Bone marrow (tissue), 2 donors: ENCODE measurements around the gene PNPLA3.

ENCODE experiments used
- DNase-seq, 2 donors: peaks; one replicate each; lab custom pipeline; 2025; lab: John Stamatoyannopoulos, UW

PNPLA3 gene

DNA sequence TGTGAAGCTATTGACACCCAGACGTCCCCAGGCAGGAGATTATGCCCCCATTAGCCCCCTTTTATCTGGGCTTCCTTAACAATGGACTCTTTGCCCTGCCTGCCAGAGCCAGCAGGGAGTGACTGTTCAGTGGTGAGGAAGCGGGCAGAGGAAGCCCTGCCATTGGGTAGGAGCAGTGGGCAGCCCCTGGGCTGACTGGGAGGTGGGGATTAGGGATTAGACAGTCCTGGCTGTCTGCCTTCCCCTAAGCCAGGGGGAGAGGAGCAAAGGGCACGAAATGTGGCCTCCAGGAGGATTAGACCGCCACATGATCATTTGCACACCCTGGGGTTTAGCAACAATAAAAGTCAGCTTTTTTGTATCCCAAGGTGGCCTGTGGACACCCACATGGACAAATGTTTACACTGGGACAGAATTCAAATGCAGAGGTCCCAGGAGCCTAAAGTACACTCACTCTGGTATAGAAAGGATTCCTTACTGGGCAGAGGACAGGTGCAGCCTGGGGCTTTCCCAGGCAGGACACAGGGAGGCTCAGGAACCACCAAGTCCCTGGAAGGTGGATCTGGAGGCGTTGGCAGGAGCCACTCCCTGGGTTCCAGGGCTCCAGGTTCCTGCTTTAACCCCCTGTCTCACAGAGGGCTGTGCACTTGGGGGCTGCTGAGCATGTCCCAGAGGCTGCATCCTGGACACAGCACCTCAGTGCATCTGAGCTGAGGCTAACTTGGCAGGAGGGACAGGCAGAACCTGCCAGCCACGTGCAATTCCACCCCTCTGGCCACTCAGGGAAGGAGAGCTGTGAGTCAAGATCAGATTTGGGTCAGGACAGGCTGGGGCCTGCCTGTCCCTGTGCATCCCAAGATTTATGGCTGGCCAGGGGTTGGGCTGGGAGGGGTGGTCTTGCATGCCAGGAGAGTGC lies 2.1 kb downstream of the PNPLA3 start:
- no peak for DNase-seq

DNA sequence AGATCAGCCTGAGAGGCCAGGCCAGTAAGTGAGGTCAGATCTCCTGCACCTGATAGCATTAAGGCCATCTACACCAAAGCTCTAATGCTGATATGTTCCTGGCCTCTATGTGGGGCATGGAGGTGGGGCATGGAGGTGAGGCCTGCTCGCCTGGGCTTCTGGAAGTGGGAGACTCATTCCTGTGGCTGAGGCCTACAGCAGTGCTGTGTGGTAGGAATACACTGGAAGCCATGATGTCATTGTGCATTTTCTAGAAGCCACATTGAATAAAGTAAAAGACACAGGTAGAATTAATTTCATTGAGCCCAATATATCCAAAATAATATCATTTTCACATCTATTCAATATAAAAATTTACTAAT lies 2.7 kb downstream of the PNPLA3 start:
- no peak for DNase-seq

DNA sequence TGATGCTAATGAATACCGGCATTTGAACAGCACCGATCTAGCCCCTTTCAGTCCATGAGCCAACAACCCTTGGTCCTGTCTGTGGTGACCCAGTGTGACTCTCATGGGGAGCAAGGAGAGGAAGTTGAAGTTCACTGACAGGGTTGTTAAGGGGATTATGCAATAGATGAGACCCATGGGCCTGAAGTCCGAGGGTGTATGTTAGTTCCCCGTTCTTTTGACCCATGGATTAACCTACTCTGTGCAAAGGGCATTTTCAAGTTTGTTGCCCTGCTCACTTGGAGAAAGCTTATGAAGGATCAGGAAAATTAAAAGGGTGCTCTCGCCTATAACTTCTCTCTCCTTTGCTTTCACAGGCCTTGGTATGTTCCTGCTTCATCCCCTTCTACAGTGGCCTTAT lies 4.9 kb downstream of the PNPLA3 start:
- DNase-seq = no peak

DNA sequence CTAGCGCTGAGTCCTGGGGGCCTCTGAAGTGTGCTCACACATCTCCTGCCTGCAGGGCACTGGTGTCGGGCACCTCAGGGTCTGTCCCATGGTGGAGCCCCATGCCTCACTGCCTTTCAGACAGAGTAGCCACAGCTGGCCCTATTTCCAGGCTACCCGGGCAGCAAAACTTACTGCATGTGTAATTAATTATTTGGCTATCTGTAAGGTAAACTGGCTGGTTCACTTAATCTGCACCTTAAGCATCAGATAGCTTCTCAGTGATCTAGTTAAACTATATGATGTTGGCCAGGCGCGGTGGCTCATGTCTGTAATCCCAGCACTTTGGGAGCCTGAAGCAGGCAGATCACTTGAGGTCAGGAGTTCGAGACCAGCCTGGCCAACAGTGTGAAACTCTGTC lies 5.3 kb downstream of the PNPLA3 start:
- DNase-seq = no peak

DNA sequence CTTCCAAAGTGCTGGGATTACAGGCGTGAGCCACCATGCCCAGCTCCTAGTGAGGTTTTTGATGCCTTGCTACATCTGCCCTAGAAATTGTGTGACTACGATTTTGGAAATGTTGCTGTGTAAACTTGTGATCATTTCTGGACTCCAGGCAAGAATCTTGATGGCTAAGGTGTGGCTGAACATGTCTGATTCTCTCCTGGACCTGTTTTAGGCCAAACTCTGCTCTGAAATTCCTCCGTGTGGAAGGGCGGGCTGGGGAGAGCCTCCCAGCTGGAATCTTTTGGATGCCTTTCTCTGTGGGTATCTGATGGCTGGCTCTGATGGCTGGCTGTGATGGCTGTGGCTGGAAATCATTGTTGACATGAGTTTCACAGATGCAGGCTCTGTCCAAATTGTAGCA lies 8.2 kb downstream of the PNPLA3 start:
- DNase-seq = no peak

DNA sequence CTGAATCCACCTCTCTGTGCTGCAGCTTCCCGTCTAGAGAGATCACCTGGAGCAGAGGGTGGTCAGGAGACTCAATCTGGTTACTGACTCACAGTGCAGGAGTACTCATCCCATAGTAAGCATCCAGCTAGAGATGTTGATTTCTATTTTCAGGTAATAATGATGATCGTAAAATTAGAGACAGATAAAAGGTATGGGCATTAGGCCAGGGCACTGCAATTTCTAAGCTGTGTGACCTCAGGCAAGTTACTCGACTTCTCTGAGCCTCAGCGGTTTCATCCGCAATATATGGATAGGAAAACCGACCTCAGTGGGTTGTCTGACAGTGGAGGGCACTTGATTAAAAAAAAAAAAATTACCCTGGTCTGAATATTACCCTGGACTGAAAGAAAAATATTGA lies 17.8 kb downstream of the PNPLA3 start:
- DNase-seq = no peak

DNA sequence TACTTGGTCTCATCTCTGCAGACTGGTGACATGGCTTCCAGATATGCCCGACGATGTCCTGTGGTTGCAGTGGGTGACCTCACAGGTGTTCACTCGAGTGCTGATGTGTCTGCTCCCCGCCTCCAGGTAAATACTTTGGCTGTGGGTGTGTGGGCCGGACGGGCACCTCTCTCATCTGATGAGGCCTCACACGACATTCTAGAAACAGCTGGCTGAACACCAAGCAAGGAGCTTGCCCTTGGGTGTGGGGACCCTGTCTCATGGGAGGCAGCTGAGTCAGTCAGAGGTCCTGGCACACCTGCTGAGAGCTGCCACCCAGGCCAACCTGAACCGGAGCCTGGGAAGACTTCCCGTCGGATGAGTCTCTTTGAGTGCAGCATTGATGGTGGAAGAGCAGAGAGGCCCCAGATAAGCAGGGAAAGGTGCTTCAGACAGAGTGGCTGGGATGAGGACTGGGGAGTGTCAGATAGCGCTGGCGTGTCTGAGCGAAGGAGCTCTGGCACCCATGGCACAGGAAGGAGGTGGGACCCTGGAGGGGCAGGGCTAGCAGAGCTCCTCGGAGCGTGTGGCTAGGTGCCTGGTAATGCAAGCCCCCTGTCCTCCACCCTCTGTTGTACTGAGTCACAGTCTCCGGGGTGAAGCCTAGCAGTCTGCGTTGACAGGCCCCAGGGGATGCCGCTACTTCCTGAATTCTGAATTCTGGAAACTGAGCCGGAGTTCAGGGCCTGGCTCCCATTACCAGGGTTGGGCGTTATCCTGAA lies 21.2 kb downstream of the PNPLA3 start:
- DNase-seq = no peak

DNA sequence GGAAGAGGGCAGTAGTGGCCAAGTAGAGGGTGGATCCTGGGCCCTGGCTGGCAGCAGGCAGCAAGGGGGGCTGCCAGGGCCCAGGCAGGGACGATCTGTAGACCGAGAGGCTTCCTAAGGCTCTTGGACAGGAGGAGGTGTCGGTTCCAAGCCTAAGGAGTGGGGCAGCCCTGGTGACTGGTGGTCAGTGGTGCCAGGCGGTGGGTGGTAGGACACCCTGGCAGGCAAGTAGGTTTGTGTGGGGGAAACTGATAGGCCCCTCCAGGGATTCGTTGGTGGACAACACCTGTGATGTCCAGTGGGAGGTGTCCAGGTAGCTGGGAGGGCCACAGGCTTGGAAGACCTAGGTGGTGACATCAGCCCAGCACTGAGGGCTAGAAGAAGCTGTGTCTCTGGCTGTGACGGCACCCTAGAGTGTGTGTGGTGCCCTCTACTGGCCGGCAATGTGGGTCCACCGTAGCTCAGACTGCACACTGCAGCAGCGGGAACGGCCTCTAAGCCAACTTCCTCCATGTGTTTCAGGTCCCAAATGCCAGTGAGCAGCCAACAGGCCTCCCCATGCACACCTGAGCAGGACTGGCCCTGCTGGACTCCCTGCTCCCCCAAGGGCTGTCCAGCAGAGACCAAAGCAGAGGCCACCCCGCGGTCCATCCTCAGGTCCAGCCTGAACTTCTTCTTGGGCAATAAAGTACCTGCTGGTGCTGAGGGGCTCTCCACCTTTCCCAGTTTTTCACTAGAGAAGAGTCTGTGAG lies 22.2 kb downstream of the PNPLA3 start:
- peak; percentile 25 to 33 for DNase-seq

DNA sequence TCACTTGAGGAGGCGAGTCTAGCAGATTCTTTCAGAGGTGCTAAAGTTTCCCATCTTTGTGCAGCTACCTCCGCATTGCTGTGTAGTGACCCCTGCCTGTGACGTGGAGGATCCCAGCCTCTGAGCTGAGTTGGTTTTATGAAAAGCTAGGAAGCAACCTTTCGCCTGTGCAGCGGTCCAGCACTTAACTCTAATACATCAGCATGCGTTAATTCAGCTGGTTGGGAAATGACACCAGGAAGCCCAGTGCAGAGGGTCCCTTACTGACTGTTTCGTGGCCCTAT lies 22.7 kb downstream of the PNPLA3 start:
- DNase-seq = no peak

DNA sequence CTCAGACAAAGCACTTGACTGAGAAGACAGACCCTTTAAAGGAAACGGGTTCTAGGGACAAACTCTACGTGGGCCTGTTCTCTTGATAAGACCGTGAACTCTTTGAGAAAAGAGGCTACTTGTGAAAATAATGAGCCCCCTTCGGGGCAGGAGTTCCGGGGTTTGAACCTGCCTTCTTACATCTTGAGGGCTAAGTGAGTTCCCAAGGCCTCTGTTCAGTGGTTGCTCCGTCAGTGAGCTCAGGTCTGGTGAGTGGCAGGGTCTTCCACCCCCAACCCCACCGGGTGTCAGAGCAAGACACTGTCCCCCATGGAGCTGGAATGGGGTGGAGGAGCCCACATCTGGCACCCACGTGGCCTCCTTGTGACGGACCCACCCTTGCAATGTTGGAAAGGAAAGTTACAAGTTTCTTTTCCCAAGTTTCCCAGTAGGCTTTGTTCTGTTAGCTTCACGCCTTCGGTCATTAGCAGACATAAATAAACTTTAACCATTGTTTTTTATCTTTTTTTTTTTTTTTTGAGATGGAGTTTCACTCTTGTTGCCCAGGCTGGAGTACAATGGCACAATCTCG lies 25.3 kb downstream of the PNPLA3 start:
- DNase-seq = no peak

DNA sequence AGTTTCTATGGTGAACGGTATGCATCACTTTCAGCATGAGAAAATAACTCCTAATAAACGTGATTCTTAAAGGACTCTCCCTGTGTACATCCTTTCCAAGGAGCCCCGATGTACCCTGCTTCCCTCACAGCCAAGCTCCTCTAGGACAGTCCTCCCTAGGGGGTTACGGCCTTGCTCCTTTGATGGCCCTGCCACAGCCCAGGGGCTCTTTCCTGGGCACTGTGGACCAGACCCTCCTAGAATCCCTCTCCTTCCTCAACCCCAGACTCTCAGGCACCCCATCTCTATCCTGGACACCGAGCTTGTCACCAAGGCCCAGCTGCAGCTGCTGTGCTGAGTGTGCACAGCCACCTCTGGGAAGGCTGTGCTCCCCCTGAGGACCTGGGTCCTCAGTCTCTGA lies 27.8 kb downstream of the PNPLA3 start:
- no peak for DNase-seq

DNA sequence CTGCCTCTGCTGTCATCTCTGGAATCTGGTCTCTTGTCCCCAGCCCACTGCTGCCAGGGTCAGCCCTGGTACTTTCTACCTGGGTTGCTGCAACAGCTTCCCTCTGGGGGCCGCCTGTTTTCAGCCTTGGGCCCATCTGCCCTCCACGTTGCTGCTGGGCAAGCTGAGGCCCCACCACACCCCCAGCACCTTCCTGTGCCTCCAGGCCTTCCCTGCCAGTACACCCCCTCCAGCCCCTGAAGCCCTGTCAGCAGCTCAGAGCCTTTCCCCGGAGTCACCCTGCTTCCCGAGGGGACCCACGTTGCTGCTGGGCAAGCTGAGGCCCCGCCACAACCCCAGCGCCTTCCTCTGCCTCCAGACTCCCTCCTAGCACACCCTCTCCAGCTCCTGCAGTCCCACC lies 28.4 kb downstream of the PNPLA3 start:
- DNase-seq = no peak

DNA sequence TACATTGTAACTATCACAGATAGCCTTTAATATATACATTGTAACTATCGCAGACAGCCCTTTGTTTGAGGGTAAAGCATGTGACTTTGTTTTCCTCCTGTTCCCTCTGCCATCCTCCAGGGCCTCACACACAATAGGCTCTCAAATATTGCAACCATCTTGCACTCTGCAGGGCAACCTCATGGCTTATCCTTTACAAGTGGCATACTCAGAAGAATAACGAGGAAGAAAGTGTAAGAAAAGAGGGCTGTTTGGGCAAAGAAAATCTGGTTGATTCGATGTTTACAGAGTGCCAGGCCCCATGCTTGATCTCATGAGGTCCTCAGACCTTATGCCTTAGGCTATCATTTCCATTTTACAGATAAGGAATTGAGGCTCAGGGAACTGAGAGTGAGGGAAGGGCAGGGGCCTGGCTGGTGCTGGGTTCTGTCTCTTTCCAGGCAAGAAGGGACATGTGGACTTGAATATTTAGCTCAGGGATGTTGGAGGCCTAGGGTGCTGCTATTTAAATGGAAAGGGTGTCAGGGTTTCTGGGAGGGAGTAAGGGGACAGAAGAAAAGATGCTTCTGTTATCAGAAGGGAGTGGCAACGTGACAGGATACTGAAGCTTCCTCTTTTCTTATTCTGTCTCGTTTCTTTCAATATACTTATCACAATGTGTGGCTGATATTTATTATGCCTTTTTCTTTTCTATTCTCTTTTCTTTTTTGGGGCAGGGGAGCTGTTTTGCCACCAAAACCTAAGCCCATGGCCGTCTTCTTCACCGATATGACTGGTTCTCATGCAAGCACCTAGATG lies 30.6 kb downstream of the PNPLA3 start:
- DNase-seq = no peak

DNA sequence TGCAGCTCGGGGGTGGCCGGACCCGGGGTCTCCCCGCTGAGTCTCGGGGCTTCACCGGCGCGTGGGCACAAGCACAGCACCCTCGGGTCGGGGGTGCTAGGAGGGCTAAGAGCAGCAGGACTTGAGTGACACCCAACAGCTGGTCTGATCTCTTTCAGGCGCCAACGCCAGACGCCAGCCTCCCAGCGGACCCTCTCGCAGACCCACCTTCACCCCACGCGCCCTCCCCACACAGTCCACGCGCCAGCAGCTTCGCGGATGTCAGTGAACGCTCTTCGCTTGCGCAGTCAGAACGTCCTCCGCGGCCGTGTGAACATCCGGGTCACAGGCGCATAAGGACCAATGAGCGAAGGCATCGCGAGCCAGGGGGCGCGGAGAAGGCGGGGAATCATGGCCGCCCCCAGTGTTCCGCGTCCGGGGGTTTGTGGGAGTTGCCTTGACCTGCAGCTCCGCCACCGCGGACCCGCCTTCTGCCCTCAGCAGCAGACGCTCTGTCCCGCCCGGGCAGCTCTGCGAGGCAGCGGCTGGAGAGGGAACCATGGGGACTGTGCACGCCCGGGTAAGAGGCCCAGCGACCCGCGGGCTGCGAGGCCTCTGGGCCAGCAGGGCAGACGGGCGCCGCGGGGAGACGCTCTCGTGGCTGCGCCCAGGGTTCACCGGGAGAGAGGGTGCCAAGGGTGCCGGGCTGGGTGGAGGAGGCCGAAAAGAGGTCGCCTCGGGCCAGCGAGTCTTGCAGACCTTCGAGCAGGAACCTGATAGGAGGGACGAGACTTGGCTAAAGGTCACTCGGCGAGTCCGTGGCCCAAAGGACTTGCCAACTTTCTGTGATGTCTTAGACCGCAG lies 31.7 kb downstream of the PNPLA3 start, which contains the start of gene SAMM50:
SAMM50 (plus strand) TSS at position 403 of the 843 bp plus-strand sequence; CDS start at position 539, 136 bp downstream.
- peak; percentile 65 to 81 for DNase-seq

DNA sequence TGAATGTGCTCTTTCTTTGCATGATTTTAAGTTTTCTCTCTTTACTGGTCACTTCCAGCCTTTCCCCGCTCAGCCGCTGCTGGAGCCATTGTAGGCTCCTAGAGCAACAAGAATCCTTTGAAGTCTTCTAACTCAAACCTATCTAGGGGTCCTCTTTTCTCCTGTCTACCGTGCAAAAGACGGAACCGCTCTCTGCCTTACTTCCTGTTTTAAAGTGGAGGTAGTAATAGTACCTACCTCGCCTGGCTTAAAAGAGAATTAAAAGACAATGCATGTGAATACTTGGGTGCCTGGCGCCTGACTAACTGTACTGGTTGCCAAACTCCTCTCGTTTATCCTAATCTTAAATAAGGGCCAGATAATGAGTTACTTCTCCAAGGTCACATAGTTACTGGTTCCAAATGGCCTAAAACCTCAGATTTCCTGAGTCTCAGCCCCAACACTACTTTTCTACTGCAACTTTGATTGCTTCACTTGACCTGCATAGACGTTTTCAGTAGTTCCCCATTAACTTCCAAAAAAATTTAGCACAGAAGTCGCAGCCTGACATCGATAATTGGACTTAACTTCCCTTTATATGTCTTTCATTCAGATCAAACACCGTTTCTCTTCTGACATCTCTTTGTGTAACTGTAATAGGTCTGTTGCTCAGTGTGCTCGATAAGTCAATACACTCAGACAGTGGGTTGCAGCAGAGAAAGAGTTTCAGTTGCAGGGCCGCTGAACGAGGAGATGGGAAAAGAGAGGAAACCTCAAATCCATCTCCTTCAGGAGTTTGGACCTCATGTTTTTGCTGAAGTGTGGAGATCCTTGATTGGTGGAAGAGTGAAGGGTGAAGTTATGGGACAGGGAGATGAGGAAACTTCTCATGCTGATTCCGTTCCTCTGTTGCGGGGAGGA lies 32.5 kb downstream of the PNPLA3 start:
- DNase-seq = peak in 1 of 2 donors; percentile 4

DNA sequence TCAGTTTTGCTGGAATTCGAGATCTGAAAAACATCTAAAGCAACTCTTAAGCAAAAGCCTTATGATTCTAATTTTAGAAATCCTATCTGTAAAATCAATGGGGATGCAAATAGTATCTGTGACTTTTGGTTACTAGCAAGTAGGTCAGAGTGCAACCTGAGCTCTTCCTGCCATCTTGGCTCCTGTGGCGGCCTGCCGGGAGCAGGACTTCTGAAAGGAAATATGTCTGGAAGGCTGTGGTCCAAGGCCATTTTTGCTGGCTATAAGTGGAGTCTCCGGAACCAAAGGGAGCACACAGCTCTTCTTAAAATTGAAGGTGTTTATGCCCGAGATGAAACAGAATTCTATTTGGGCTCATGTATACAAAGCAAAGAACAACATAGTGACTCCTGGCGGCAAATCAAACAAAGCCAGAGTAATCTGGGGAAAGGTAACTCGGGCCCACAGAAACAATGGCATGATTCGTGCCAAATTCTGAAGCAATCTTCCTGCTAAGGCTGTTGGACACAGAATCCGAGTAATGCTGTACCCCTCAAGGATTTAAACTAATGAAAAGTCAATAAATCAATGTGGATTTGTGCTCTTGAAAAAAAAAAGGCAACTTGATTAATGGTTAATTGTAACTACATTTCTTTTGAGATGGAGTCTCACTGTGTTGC lies 33.3 kb downstream of the PNPLA3 start:
- no peak for DNase-seq

DNA sequence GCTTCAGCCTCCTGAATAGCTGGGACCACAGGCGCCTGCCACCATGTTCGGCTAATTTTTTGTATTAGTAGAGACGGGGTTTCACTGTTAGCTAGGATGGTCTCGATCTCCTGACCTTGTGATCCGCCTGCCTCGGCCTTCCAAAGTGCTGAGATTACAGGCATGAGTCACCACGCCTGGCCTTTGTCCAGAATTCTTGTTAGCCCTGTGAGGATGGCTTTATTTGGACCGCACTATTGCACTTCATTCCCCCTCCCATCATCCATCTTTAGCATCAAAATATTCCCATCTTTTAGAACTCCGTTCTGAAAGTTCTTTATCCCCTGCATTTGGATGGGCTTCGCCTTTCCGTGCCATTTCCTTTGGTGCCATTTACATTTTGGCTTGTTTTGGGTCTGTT lies 34.3 kb downstream of the PNPLA3 start:
- DNase-seq = no peak

DNA sequence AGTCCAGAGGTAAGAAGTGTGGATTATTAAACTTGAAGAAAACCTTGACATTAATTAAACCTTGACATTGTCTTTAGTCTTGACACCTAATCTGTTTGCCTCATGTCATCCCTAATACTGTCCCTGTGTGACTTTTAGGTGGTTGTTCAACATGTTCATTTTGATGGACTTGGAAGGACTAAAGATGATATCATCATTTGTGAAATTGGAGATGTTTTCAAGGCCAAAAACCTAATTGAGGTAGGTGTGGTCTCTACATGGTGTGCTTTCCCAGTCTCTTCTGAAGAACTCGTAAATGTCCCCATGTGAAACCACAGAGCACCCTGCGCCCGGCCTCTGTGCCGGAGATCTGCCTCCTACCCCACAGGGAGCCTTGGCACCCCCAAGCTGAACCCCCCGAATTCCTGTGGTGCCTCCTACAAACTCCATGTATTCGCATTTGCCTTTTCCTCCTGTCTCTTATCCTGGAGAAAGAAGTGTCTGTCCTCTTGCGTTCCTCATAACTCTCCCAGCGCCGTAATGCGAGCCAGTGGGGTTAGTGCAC lies 40.8 kb downstream of the PNPLA3 start:
- DNase-seq = no peak

DNA sequence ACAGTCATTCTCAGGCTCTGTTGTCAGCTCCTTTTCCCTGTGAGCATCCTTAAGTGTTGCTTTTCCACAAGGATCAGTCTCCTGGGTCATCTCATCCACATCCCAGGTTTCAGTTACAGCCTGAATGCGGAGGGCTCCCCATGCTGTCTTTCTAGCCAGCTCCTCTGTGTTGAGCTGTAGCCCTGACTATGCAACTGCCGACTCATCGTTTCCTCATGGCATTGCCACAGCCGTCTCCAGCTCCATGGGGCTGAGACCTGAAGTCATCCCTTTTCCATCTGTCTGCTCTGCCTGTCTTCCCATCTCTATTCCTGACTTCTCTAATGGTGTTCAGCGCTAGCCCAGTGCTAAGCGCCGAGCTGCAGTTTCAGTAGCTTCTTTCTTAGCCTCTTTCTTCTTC lies 43.5 kb downstream of the PNPLA3 start:
- no peak for DNase-seq
